PFSK-1 (cell line): Measurements from ENCODE around the gene SERINC4.

Experiments
- FOXP2 ChIP-seq: optimal IDR thresholded peaks from 2 replicates; pipeline ENCODE3; 2011; ENCODE audit warnings: borderline replicate concordance, control low read depth, inconsistent platforms; ENCODE audit not compliant: insufficient read depth; ENCODE audit errors: extremely low read length, extremely low read depth
- POLR2AphosphoS5 ChIP-seq: IDR thresholded peaks from 2 replicates; pipeline ENCODE4 v1.6.1; 2012; ENCODE audit warnings: low read depth, mild to moderate bottlenecking, control low read depth, low read length, moderate library complexity
- SIN3A ChIP-seq: IDR thresholded peaks from 2 replicates; pipeline ENCODE4 v1.6.1; 2012; ENCODE audit warnings: mild to moderate bottlenecking, low read length, moderate library complexity, borderline replicate concordance; ENCODE audit not compliant: insufficient read depth
- TAF1 ChIP-seq: IDR thresholded peaks from 2 replicates; pipeline ENCODE4 v1.6.1; 2012; ENCODE audit warnings: low read length, control low read depth, borderline replicate concordance; ENCODE audit not compliant: insufficient read depth
- TF ChIP-seq, protein P1 (sequence below), 2 experiments: IDR thresholded peaks; 2 replicates each; pipeline versions ENCODE4 v1.6.1 to v1.8.0; 2011 to 2012; ENCODE audit warnings: low read depth in 2 of 2, low read length in 2 of 2, control low read depth in 1 of 2, inconsistent platforms in 1 of 2, mild to moderate bottlenecking in 1 of 2, moderate library complexity in 1 of 2; ENCODE audit not compliant: insufficient read depth in 1 of 2

DNA sequence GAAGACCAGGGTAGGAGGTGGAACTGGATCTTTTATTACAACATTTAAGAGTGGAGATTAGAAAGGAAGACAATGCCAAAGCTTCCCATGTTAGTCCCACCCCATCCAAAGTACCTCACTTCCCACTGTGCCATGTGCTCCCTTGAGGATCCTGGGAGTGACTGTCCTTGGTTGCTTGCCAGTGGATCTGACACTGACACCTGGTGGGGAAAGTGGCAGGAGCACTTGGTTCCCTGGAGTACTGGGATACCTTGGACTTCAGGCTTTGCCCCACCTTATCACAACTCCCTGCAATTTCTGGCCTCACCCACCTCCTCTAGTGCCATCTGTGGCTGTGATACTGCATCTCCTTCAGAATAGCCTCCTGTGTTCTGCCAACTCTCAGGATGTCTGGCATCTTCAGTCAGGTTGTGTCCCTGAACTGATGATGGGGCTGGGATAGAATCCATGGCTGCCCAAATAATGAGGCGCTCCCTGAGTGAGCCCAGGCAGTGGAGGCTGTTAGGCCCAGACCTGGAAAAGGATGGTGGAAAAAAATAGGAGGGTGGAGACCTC, 24.5 kb downstream of the SERINC4 start:
- no peak for TF ChIP-seq POLR2AphosphoS5
- no peak for TF ChIP-seq TAF1
- TF ChIP-seq, protein P1, sequence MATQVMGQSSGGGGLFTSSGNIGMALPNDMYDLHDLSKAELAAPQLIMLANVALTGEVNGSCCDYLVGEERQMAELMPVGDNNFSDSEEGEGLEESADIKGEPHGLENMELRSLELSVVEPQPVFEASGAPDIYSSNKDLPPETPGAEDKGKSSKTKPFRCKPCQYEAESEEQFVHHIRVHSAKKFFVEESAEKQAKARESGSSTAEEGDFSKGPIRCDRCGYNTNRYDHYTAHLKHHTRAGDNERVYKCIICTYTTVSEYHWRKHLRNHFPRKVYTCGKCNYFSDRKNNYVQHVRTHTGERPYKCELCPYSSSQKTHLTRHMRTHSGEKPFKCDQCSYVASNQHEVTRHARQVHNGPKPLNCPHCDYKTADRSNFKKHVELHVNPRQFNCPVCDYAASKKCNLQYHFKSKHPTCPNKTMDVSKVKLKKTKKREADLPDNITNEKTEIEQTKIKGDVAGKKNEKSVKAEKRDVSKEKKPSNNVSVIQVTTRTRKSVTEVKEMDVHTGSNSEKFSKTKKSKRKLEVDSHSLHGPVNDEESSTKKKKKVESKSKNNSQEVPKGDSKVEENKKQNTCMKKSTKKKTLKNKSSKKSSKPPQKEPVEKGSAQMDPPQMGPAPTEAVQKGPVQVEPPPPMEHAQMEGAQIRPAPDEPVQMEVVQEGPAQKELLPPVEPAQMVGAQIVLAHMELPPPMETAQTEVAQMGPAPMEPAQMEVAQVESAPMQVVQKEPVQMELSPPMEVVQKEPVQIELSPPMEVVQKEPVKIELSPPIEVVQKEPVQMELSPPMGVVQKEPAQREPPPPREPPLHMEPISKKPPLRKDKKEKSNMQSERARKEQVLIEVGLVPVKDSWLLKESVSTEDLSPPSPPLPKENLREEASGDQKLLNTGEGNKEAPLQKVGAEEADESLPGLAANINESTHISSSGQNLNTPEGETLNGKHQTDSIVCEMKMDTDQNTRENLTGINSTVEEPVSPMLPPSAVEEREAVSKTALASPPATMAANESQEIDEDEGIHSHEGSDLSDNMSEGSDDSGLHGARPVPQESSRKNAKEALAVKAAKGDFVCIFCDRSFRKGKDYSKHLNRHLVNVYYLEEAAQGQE (IDR thresholded peaks at IDR 0.05; ENCODE audit: insufficient read depth in 1 of 2, low read depth in 2 of 2, low read length in 2 of 2), result no peak
- TF ChIP-seq SIN3A, result no peak
- TF ChIP-seq FOXP2, result no peak
